Activated T-cell treated with anti-CD3 and anti-CD28 coated beads, Interleukin-2, amount 50 U/mL, for 4 hours (primary cell): ENCODE results near the gene TCEAL1. TPM values are rescaled to one million over a fixed set of nuclear protein-coding genes. Genes with fewer than 3 reads are reported as not detected.
"Not testable (repeated sequence)": the region's sequence is repeated elsewhere in the genome, so short reads cannot be mapped to it uniquely, and the experiment has no call there.

Source experiments
- ATAC-seq, 2 donors: fragments of 200-7000 bp; cut with Tn5 transposase; one replicate each; pipeline ENCODE4 v1.10.0; 2021
- DNase-seq: peaks from one replicate; pipeline ENCODE4 v3.0.0-alpha.2; 2020
- H3K27me3 Mint-ChIP-seq: one replicate; pipeline ENCODE4 v1.8.0; 2021; ENCODE audit warnings: low read depth, mixed read lengths
- H3K36me3 Mint-ChIP-seq: one replicate; pipeline ENCODE4 v1.8.0; 2022; ENCODE audit warnings: mixed read lengths; ENCODE audit not compliant: insufficient read depth
- H3K4me1 Mint-ChIP-seq: one replicate; pipeline ENCODE4 v1.8.0; 2021; ENCODE audit warnings: low read depth, mixed read lengths
- H3K4me3 Mint-ChIP-seq: one replicate; pipeline ENCODE4 v1.8.0; 2021; ENCODE audit warnings: mild to moderate bottlenecking, moderate library complexity, mixed read lengths
- H3K9me3 Mint-ChIP-seq: one replicate; pipeline ENCODE4 v1.8.0; 2021; ENCODE audit warnings: mixed read lengths
- total RNA-seq, 3 donors: library from RNA; stranded (reverse); gene quantifications; one replicate each; pipeline ENCODE4 v1.2.1, GENCODE V29; 2021

TCEAL1 gene
- total RNA-seq, 3 donors from 2014 or later, result 5.3 to 5.5 (median 5.4) TPM

GRCh38 chrX:103615781-103616371, 12.9 kb upstream of the TCEAL1 start:
- H3K36me3 Mint-ChIP-seq, result no peaks in the 10 kb centered on the region

DNA sequence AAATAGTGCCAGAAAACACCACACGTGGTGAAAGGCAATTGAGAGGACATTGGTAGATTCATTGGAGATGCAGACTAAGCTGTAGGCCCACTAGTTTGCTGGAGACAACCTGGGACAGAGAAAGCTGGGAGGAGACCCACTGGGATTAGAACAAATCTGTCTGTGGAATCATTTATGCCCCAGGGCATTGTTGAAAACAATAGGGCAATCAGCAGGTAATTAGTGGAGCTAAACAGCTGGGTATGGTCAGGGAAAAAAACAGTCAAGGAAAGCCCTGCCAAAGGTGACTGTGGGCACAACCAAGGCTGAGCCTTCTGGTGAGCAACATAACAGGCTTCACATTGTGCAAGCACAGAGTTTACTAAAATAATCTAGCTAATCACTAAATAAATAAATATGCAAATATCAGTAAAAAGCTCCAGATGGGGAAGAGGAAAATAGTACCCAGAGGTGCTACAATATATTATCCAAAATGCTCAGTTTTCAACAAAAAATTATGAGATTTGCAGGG, 12.0 kb upstream of the TCEAL1 start:
- Mint-ChIP-seq H3K36me3 (no peaks in the 10 kb centered on the region), H3K9me3 (no peaks in the 10 kb centered on the region), H3K27me3 (no peaks in the 10 kb centered on the region), H3K4me1 (no peaks in the 10 kb centered on the region), H3K4me3 (no peak overlapping the region)
- no peak for ATAC-seq
- no peak for DNase-seq

More at GRCh38 chrX:103615781-103616371, 12.9 kb upstream of the TCEAL1 start:
- DNase-seq (no peak), ATAC-seq (no peak)
- H3K9me3 Mint-ChIP-seq, result no peaks in the 10 kb centered on the region
- H3K4me3 Mint-ChIP-seq, result no peak overlapping the region
- no peaks in the 10 kb centered on the region for H3K27me3 Mint-ChIP-seq
- H3K4me1 Mint-ChIP-seq, result no peaks in the 10 kb centered on the region

GRCh38 chrX:103624111-103624510, 4.7 kb upstream of the TCEAL1 start:
- Mint-ChIP-seq H3K9me3 (no peaks in the 10 kb centered on the region), H3K27me3 (no peaks in the 10 kb centered on the region), H3K4me1 (peaks cover 8% of the 10 kb centered on the region), H3K36me3 (no peaks in the 10 kb centered on the region), H3K4me3 (no peak overlapping the region)
- ATAC-seq, result no peak
- DNase-seq, result no peak

DNA sequence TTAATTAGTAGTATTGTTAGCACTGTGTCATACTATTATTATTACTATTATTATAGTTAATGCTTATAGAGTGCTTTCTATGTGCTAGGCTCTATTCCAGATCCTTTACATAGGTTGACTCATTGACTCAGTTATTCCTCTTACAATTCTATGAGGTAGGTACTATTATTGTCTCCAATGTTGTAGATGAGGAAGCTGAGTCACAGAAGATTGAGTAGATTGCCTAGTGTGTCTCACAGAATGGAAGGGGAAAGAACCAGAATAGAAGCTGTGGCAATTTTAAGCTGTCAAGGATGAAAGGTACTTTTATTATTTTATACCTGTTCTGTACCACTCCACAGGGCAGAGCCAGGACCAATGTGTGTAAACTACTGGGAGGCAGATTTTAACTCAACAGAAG, 1.9 kb upstream of the TCEAL1 start:
- H3K4me1 Mint-ChIP-seq, result peaks cover 14% of the 10 kb centered on the region
- ATAC-seq (peak in 1 of 2 donors; percentile 41), DNase-seq (no peak)
- no peak overlapping the region for H3K4me3 Mint-ChIP-seq
- no peaks in the 10 kb centered on the region for H3K27me3 Mint-ChIP-seq
- H3K36me3 Mint-ChIP-seq, result no peaks in the 10 kb centered on the region
- no peaks in the 10 kb centered on the region for H3K9me3 Mint-ChIP-seq

GRCh38 chrX:103629318-103630170, 769 bp downstream of the TCEAL1 start:
- H3K27me3 Mint-ChIP-seq, result no peaks in the 10 kb centered on the region
- DNase-seq (no peak), ATAC-seq (peak; percentile 54 to 62)
- H3K36me3 Mint-ChIP-seq, result no peaks in the 10 kb centered on the region
- H3K9me3 Mint-ChIP-seq, result no peaks in the 10 kb centered on the region
- peak overlapping the region; percentile 86 for H3K4me3 Mint-ChIP-seq
- H3K4me1 Mint-ChIP-seq, result peaks cover 14% of the 10 kb centered on the region

GRCh38 chrX:103630171-103630511, 1.4 kb downstream of the TCEAL1 start:
- Mint-ChIP-seq H3K4me1 (peaks cover 14% of the 10 kb centered on the region), H3K27me3 (no peaks in the 10 kb centered on the region), H3K4me3 (peak overlapping the region; percentile 86), H3K9me3 (no peaks in the 10 kb centered on the region), H3K36me3 (no peaks in the 10 kb centered on the region)
- DNase-seq (no peak), ATAC-seq (no peak)

- Mint-ChIP-seq H3K9me3 (no peaks in the 10 kb centered on the region), H3K27me3 (no peaks in the 10 kb centered on the region), H3K36me3 (no peaks in the 10 kb centered on the region), H3K4me3 (no peak overlapping the region), H3K4me1 (peaks cover 14% of the 10 kb centered on the region)
- DNase-seq (no peak), ATAC-seq (no peak)
Measured at GRCh38 chrX:103631145-103631544, 2.4 kb downstream of the TCEAL1 start.

GRCh38 chrX:103635436-103635835, 6.7 kb downstream of the TCEAL1 start:
- Mint-ChIP-seq H3K4me3 (no peak overlapping the region), H3K9me3 (no peaks in the 10 kb centered on the region), H3K27me3 (peaks cover 2% of the 10 kb centered on the region), H3K4me1 (no peaks in the 10 kb centered on the region), H3K36me3 (no peaks in the 10 kb centered on the region)
- no peak for DNase-seq
- ATAC-seq, result no peak

DNA sequence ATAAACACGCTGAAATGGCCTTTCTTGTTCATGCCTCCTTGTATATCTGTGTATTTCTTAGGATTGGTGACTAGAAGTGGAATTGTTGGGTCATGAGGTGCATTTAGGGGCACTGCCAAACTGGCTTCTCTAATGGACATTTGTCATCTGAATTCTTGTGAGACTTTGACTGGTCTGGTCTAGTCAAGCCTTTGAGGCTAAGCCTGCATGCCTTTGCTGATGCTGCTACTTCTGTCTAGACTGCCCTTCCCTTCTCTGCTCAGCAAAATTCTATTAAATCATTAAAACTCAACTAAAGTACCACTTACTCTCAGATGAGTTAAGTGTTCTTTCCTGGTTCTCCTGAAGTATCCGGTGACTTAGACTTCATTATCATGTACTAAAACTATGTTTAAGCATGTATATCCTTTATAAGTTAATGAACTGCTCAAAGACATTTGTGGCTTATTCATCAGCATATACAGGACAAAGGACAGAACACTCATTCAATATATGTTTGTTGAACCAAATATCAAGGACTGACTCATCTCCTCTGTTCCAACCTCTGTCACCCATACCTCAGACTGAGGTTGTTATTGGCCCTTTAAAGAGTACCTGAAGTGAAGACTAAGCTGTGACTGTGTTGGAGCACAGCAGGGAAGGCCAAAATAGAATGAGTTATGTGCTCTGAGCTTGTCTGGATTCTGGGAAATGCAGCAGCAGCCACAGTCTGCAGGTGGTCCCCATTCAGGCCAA, 9.0 kb downstream of the TCEAL1 start:
- ATAC-seq, result no peak
- no peaks in the 10 kb centered on the region for H3K4me1 Mint-ChIP-seq
- peaks cover 2% of the 10 kb centered on the region for H3K27me3 Mint-ChIP-seq
- no peaks in the 10 kb centered on the region for H3K36me3 Mint-ChIP-seq
- no peaks in the 10 kb centered on the region for H3K9me3 Mint-ChIP-seq
- no peak overlapping the region for H3K4me3 Mint-ChIP-seq
- DNase-seq, result no peak

- not testable (repeated sequence) for H3K27me3 Mint-ChIP-seq, H3K4me3 Mint-ChIP-seq, H3K4me1 Mint-ChIP-seq, H3K36me3 Mint-ChIP-seq, H3K9me3 Mint-ChIP-seq, ATAC-seq, DNase-seq
Measured at GRCh38 chrX:103638479-103639346, 9.9 kb downstream of the TCEAL1 start.

- Mint-ChIP-seq H3K4me1 (no peaks in the 10 kb centered on the region), H3K27me3 (peaks cover 2% of the 10 kb centered on the region), H3K4me3 (no peak overlapping the region), H3K9me3 (no peaks in the 10 kb centered on the region), H3K36me3 (no peaks in the 10 kb centered on the region)
- ATAC-seq (no peak), DNase-seq (no peak)
Measured at GRCh38 chrX:103640401-103641155, 11.8 kb downstream of the TCEAL1 start.

DNA sequence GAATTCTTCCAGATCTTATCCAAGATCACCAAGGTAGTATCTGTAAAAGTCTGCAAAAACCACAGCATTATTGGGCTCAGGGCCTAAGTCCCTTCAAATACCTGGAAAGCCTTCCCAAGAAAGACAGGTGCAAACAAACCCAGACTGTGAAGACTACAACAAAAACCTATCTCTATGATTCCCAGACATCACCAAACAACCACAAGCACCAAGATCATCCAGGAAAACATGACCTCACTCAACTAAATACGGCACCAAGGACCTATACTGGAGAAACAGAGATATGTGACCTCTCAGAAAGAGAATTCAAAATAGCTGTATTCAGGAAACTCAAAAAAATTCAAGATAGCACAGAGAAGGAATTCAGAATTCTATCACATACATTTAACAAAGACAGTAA, 15.3 kb downstream of the TCEAL1 start:
- Mint-ChIP-seq H3K4me3 (no peak overlapping the region), H3K4me1 (no peaks in the 10 kb centered on the region), H3K27me3 (peaks cover 7% of the 10 kb centered on the region), H3K9me3 (no peaks in the 10 kb centered on the region), H3K36me3 (no peaks in the 10 kb centered on the region)
- DNase-seq, result no peak
- no peak for ATAC-seq

DNA sequence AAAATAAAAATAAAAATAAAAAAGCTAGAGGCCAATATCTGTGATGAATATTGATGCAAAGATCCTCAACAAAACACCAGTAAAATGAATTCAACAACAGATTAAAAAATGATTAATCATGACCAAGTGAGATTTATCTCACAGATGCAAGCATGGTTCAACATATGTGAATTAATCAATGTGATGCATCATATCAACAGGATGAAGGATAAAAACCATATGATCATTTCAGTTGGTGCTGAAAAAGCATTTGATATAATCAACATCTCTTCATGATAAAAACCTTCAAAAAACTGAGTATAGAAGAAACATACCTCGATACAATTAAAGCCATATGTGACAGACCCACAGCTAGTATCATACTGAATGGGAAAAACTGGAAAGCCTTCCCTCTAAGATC, 18.9 kb downstream of the TCEAL1 start:
- H3K36me3 Mint-ChIP-seq, result no peaks in the 10 kb centered on the region
- H3K9me3 Mint-ChIP-seq, result no peaks in the 10 kb centered on the region
- no peak overlapping the region for H3K4me3 Mint-ChIP-seq

More for the DNA sequence above, 18.9 kb downstream of the TCEAL1 start:
- Mint-ChIP-seq H3K4me1 (no peaks in the 10 kb centered on the region), H3K27me3 (peaks cover 7% of the 10 kb centered on the region)
- DNase-seq, result no peak
- ATAC-seq, result no peak
